Bronchial epithelial cell (primary cell): ENCODE measurements around the gene MYO3B. TPM values are rescaled to one million over a fixed set of nuclear protein-coding genes. Genes with fewer than 3 reads are reported as not detected.

ENCODE experiments used
- DNase-seq: peaks from one replicate; pipeline ENCODE4 v3.0.0-alpha.2; 2010; ENCODE audit warnings: low read depth
- FAIRE-seq: peaks from 2 replicates; lab custom pipeline; 2011; peaks lifted over from hg19 to GRCh38; lab: Jason Lieb, UNC
- H3K27me3 ChIP-seq: 2 replicates; pipeline ENCODE4 v1.5.1; 2011; ENCODE audit warnings: low read length; ENCODE audit not compliant: control insufficient read depth, insufficient read depth
- H3K36me3 ChIP-seq: 2 replicates; pipeline ENCODE4 v1.5.1; 2011; ENCODE audit warnings: low read length; ENCODE audit not compliant: control insufficient read depth, insufficient read depth
- H3K4me3 ChIP-seq: 2 replicates; pipeline ENCODE4 v1.5.1; 2011; ENCODE audit warnings: mild to moderate bottlenecking, low read depth, low read length, control low read depth
- total RNA-seq: library from RNA; depleted of rRNA; stranded (reverse); fragments of >200 nt; gene quantifications from 2 replicates; pipeline ENCODE4 v1.2.1, GENCODE V29; 2014
- TF ChIP-seq, protein P1 (sequence below): IDR thresholded peaks from 2 replicates; pipeline ENCODE4 v1.5.1; 2011; ENCODE audit warnings: mild to moderate bottlenecking, moderate library complexity, low read length, control low read depth, inconsistent platforms; ENCODE audit not compliant: insufficient read depth, severe bottlenecking

MYO3B gene
- total RNA-seq, 1 donor from 2014 or later = under 0.01 TPM

DNA sequence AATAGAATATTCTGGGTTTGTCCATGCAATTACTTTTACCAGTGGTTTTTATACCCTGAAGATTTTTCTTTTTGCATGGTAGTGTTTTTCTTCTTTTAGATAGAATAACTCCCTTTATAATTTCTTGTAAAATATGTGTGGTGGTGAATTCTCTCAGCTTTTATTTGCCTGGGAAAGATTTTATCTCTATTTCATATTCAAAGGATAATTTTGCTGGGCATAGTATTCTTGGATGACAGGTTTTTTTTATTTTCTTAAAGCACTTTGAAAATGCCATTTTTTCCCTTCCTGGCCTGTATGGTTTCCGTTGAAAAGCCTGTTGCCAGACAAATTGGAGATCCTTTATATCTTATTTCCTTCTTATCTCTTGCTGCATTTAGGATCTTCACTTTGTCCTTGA lies 113.5 kb downstream of the MYO3B start:
- Histone ChIP-seq H3K27me3 (peaks cover 4% of the 10 kb centered on the region), H3K4me3 (no peak overlapping the region), H3K36me3 (no peaks in the 10 kb centered on the region)
- FAIRE-seq = no peak
- DNase-seq = no peak
- TF ChIP-seq, protein P1, sequence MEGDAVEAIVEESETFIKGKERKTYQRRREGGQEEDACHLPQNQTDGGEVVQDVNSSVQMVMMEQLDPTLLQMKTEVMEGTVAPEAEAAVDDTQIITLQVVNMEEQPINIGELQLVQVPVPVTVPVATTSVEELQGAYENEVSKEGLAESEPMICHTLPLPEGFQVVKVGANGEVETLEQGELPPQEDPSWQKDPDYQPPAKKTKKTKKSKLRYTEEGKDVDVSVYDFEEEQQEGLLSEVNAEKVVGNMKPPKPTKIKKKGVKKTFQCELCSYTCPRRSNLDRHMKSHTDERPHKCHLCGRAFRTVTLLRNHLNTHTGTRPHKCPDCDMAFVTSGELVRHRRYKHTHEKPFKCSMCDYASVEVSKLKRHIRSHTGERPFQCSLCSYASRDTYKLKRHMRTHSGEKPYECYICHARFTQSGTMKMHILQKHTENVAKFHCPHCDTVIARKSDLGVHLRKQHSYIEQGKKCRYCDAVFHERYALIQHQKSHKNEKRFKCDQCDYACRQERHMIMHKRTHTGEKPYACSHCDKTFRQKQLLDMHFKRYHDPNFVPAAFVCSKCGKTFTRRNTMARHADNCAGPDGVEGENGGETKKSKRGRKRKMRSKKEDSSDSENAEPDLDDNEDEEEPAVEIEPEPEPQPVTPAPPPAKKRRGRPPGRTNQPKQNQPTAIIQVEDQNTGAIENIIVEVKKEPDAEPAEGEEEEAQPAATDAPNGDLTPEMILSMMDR = no peak

DNA sequence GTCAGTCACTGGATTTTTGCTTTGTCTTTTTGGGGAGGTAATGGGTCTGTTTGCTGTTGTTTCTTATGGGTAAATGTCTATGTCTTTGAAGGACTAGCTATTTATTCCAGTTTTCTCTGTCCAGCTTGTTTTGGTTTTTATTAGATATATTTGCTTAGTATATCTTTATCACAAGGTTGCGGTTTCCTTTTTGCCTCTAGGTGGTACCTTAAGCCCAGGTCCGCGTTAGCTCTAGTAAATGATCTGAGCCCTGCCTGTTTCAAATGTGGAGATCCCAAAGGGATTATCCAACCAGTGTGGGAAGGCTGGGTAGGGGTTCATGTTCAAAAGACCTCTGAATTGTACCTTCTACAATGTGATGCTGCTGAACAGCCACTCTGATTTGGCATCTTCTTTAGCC lies 114.5 kb downstream of the MYO3B start:
- H3K4me3 ChIP-seq = no peak overlapping the region
- DNase-seq = no peak
- TF ChIP-seq, protein P1 = no peak
- no peak for FAIRE-seq
- H3K27me3 ChIP-seq = peaks cover 4% of the 10 kb centered on the region
- no peaks in the 10 kb centered on the region for H3K36me3 ChIP-seq

DNA sequence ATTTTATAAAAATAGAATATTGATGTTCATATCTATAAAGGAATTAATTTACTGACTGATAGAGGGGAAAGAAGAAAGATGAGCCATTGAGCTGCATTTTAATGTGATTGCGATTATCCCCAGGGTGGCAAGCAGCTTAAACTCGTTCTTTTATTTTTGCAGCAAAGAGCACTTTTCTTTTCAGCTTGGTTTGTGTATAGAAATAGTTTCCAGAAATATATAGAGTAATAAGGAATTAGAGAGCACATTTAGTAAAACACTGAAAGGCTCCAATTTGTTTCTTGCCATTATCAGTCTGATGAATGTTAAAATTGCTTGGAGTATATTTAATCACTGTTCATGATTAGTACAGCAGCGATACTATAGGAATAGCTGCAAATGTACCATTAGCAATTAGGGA lies 119.5 kb downstream of the MYO3B start:
- TF ChIP-seq, protein P1 = no peak

DNA sequence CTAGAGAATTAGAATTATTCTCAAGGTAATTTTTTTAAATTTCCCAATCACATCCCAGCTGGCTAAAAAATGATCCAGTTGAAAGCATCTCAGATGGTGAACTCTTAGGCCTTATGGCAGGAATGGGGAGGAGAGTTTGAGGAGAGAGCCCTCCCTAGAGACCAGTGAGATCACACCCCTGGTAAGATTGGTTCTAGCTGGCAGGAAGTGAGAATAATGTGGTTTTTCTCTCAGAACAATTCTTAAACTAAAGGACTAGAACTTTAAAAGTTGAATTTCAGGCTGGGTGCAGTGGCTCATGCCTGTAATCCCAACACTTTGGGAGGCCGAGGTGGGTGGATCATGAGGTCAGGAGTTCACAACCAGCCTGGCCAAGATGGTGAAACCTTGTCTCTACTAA lies 120.2 kb downstream of the MYO3B start:
- H3K4me3 ChIP-seq = no peak overlapping the region
- peaks cover 2% of the 10 kb centered on the region for H3K27me3 ChIP-seq
- no peak for FAIRE-seq
- H3K36me3 ChIP-seq = no peaks in the 10 kb centered on the region
- TF ChIP-seq, protein P1 = no peak
- DNase-seq = no peak

More for the DNA sequence above, 119.5 kb downstream of the MYO3B start:
- H3K27me3 ChIP-seq = peaks cover 2% of the 10 kb centered on the region
- H3K4me3 ChIP-seq = no peak overlapping the region
- FAIRE-seq (no peak), DNase-seq (no peak)
- H3K36me3 ChIP-seq = no peaks in the 10 kb centered on the region

DNA sequence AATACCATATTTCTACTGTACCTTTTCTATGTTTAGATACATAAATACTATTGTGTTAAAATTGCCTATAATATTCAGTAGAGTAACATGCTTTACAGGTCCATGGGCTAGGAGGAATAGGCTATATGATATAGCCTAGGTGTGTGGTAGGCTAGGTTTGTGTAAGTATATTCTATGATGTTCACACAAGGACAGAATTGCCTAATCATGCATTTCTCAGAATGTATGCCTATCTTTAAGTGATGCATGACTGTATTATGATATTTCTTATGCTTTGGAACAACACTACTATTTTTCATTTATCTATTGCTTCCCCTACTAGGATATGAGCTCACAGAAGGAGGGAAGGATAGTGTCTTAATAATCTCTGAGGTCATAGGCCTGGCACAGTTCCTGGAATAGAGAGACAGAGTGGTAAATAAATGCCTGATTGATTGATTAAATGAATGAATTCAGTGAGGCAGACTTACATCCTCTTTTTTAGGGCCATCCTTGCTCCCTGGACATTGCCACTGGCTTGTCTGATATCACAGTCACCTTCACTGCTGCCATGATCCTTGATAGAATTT lies 121.0 kb downstream of the MYO3B start:
- DNase-seq (no peak), FAIRE-seq (no peak)
- Histone ChIP-seq H3K4me3 (no peak overlapping the region), H3K36me3 (no peaks in the 10 kb centered on the region), H3K27me3 (no peaks in the 10 kb centered on the region)
- TF ChIP-seq, protein P1 = no peak

DNA sequence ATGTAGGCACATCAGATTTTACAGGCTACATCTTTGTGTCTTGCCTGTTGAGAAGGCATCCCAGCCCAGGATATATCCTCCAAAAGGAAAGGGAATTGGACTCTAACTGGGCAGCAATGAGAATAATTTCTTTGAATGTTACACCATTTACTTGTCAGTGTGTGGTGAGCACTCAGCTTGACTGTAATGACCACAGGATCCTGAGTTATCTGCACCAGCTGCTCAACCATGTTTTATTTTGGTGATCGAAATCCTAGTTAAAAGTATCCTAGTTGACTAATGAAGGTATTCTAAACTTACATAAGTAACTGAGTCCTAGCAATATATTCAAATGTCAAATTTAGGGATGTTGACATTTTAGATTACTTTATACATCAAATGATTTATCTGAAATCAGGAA lies 123.0 kb downstream of the MYO3B start:
- no peaks in the 10 kb centered on the region for H3K36me3 ChIP-seq
- no peaks in the 10 kb centered on the region for H3K27me3 ChIP-seq
- DNase-seq (no peak), FAIRE-seq (no peak)
- TF ChIP-seq, protein P1 = no peak
- H3K4me3 ChIP-seq = no peak overlapping the region
